CD4-positive, alpha-beta T cell treated with Interleukin-17A for 1 hour (primary cell): ENCODE data around the gene TYW3.

Experiments
- DNase-seq: peaks from one replicate; pipeline ENCODE4 v3.0.0-alpha.2; 2020

Gene TYW3

GRCh38 chr1:74732960-74733603 is at the start of gene TYW3, which contains the start of gene CRYZ:
TSS of gene TYW3 (plus strand) at chr1:74733152. CDS start at chr1:74733245, 93 bp downstream.
TSS of gene CRYZ (minus strand) at chr1:74733050. CDS start at chr1:74724821, 8,229 bp downstream.
- peak; percentile 90 for DNase-seq

- no peak for DNase-seq
Observed at GRCh38 chr1:74683656-74684055, 49.3 kb upstream of the TYW3 start.

- DNase-seq = no peak
Observed at GRCh38 chr1:74684301-74684700, 48.7 kb upstream of the TYW3 start.

GRCh38 chr1:74686928-74687327 is 46.0 kb upstream of the TYW3 start:
- DNase-seq = no peak

GRCh38 chr1:74689621-74690363 is 43.2 kb upstream of the TYW3 start:
- peak; percentile 57 for DNase-seq

GRCh38 chr1:74690364-74690696 is 42.6 kb upstream of the TYW3 start:
- no peak for DNase-seq

- DNase-seq = no peak
Observed at GRCh38 chr1:74690909-74691308, 42.0 kb upstream of the TYW3 start.

- DNase-seq = no peak
Observed at GRCh38 chr1:74693473-74693872, 39.5 kb upstream of the TYW3 start.

- DNase-seq = no peak
Observed at GRCh38 chr1:74697832-74698231, 35.1 kb upstream of the TYW3 start.

GRCh38 chr1:74699331-74699730 is 33.6 kb upstream of the TYW3 start:
- DNase-seq = no peak

GRCh38 chr1:74703386-74704182 is 29.4 kb upstream of the TYW3 start:
- DNase-seq = no peak

- no peak for DNase-seq
Observed at GRCh38 chr1:74712881-74713280, 20.1 kb upstream of the TYW3 start.

GRCh38 chr1:74713849-74714248 is 19.1 kb upstream of the TYW3 start:
- DNase-seq = no peak

GRCh38 chr1:74714429-74715235 is 18.3 kb upstream of the TYW3 start:
- no peak for DNase-seq

GRCh38 chr1:74715236-74715502 is 17.8 kb upstream of the TYW3 start:
- DNase-seq = no peak

- DNase-seq = no peak
Observed at GRCh38 chr1:74715806-74716205, 17.1 kb upstream of the TYW3 start.

- no peak for DNase-seq
Observed at GRCh38 chr1:74716822-74717221, 16.1 kb upstream of the TYW3 start.

GRCh38 chr1:74717626-74718025 is 15.3 kb upstream of the TYW3 start:
- DNase-seq = no peak

GRCh38 chr1:74726063-74726462 is 6.9 kb upstream of the TYW3 start:
- DNase-seq = no peak

- DNase-seq = no peak
Observed at GRCh38 chr1:74728736-74729135, 4.2 kb upstream of the TYW3 start.

GRCh38 chr1:74729741-74730478 is 3.0 kb upstream of the TYW3 start:
- no peak for DNase-seq

- no peak for DNase-seq
Observed at GRCh38 chr1:74731399-74732052, 1.4 kb upstream of the TYW3 start.
